Measurements from ENCODE around the gene CTNNAL1.

CTNNAL1 gene

DNA sequence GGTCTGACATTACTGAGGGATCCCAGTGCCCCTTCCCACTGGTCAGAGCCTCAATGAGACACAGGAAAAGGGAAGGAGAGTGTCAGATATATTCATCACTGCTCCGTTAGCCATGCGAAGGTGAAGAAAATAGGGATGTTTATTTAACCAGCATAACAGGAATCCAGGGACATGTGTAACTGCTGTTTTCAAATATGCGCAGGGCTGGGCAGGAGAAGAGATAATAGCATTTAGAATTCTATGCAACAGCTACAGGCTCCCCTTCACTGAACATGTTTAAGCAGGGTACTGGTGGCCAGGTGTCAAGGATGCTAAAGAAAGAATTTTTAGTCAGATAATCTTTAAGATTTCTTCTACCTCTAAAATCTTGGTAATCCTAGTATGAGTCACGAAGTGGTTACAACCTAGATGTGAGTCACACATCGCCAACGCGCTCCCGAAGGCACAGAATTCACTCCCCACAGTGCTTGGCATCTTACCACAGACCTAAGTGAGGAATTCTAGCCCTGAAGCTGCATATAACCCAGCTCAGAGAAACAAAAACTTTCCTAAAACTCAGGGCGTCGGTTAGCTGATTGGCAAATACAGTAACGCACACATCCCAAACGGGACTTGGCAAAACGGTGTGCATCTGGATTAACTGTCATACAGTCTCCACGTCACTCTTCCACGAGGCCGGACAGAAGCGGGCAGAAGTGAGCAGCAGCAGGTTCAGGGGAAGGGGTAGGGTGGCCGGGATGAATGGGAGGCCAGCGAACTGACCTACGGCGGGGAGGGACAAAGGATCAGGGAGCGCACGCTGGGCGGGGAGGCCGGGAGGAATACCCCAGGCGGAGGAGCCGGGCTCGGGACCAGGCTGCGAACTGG lies 1.1 kb downstream of the CTNNAL1 start:
- H3K4me1 ChIP-seq (ENCODE audit: control insufficient read depth, insufficient read depth, low read length) = peaks cover 16% of the 10 kb centered on the region
- H3K27ac ChIP-seq (ENCODE audit: low read length) = peak overlapping the region; percentile 79
- peaks cover 0 to 3% of the 10 kb centered on the region in 2 donors for H3K36me3 ChIP-seq (ENCODE audit: control insufficient read depth in 2 of 2, insufficient read depth in 2 of 2, low read length in 2 of 2)
- H3K27me3 ChIP-seq (ENCODE audit: control insufficient read depth in 1 of 2, insufficient read depth in 2 of 2, low read length in 2 of 2) = no peaks in the 10 kb centered on the region
- peak overlapping the region; percentile 72 to 81 for H3K9ac ChIP-seq (ENCODE audit: low read length in 2 of 2)
- no peaks in the 10 kb centered on the region for H3K9me3 ChIP-seq (ENCODE audit: control insufficient read depth in 2 of 2, low read length in 2 of 2)
- H3K4me3 ChIP-seq (ENCODE audit: low read length in 2 of 2) = peak overlapping the region; percentile 53 to 85

DNA sequence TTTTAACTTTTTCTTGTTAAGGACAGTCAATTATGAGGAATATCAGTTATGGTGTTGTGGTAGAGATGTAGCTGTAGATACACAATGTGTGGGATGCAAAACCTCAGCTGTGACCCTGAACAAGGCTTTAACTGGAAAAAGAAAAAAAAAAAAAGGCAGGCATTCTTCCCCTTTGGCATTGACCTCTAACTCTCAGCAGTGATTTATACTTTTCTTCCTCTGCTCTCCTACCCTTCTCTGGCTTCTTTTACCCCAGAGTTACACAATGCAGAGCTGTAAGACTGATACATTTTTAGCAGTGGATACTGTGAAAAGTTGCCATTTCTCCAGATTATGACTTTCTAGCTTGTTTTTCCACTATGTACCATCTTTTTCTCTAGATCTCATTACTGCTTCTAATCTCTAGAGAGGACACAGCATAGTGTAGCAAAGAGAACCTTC lies 2.0 kb downstream of the CTNNAL1 start:
- peak overlapping the region; percentile 1 to 72 for H3K9ac ChIP-seq (ENCODE audit: low read length in 2 of 2)
- no peaks in the 10 kb centered on the region for H3K27me3 ChIP-seq (ENCODE audit: control insufficient read depth in 1 of 2, insufficient read depth in 2 of 2, low read length in 2 of 2)
- no peaks in the 10 kb centered on the region for H3K9me3 ChIP-seq (ENCODE audit: control insufficient read depth in 2 of 2, low read length in 2 of 2)
- H3K36me3 ChIP-seq (ENCODE audit: control insufficient read depth in 2 of 2, insufficient read depth in 2 of 2, low read length in 2 of 2) = peaks cover 0 to 2% of the 10 kb centered on the region in 2 donors
- H3K4me1 ChIP-seq (ENCODE audit: control insufficient read depth, insufficient read depth, low read length) = peaks cover 16% of the 10 kb centered on the region
- peak overlapping the region; percentile 53 to 85 for H3K4me3 ChIP-seq (ENCODE audit: low read length in 2 of 2)
- H3K27ac ChIP-seq (ENCODE audit: low read length) = peak overlapping the region; percentile 79

DNA sequence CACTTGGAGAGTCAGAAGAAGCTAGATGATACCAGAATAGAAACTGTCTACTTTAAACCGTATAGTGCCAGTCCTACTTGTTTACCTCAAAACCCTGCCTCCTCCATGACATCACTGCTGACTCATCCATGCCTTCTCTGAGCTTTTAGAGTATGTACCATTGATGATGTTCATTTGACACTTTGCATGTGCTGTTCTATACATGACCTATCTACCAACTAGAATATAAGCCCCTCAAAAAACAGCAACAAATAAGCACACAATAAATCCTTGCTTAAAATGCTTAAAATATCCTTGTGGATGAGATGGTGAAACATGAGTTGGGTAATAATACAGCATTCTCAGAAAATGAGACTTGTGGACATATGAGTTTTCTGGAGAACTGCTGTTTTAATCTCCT lies 2.6 kb downstream of the CTNNAL1 start:
- H3K4me1 ChIP-seq (ENCODE audit: control insufficient read depth, insufficient read depth, low read length) = peaks cover 16% of the 10 kb centered on the region
- H3K9me3 ChIP-seq (ENCODE audit: control insufficient read depth in 2 of 2, low read length in 2 of 2) = no peaks in the 10 kb centered on the region
- no peaks in the 10 kb centered on the region for H3K27me3 ChIP-seq (ENCODE audit: control insufficient read depth in 1 of 2, insufficient read depth in 2 of 2, low read length in 2 of 2)
- H3K9ac ChIP-seq (ENCODE audit: low read length in 2 of 2) = no peak overlapping the region
- peak overlapping the region in 1 of 2 donors; percentile 23 for H3K4me3 ChIP-seq (ENCODE audit: low read length in 2 of 2)
- H3K36me3 ChIP-seq (ENCODE audit: control insufficient read depth in 2 of 2, insufficient read depth in 2 of 2, low read length in 2 of 2) = peaks cover 0 to 2% of the 10 kb centered on the region in 2 donors
- peak overlapping the region; percentile 79 for H3K27ac ChIP-seq (ENCODE audit: low read length)

DNA sequence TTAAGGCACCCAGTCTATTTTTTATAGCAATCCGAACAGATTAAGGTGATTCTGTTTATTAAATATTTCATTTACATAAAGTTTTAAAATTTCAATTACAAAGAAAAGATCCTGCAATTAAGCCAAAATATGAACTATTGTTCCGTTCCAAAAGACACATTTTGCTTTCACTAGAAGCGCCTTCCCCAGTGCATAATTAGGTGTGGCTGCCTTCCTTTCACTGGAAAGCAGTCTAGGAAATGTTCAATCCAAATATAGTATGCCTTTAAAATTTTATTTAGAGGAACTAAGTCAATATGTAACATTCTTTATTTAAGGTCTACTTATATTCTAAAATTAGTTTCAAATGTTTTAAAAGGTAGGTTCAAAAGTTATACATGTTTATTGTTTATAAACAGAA lies 7.6 kb downstream of the CTNNAL1 start:
- H3K27ac ChIP-seq (ENCODE audit: low read length) = no peak overlapping the region
- H3K9ac ChIP-seq (ENCODE audit: low read length in 2 of 2) = no peak overlapping the region
- H3K9me3 ChIP-seq (ENCODE audit: control insufficient read depth in 2 of 2, low read length in 2 of 2) = peaks cover 0 to 3% of the 10 kb centered on the region in 2 donors
- peaks cover 0 to 2% of the 10 kb centered on the region in 2 donors for H3K36me3 ChIP-seq (ENCODE audit: control insufficient read depth in 2 of 2, insufficient read depth in 2 of 2, low read length in 2 of 2)
- H3K27me3 ChIP-seq (ENCODE audit: control insufficient read depth in 1 of 2, insufficient read depth in 2 of 2, low read length in 2 of 2) = no peaks in the 10 kb centered on the region
- peaks cover 2% of the 10 kb centered on the region for H3K4me1 ChIP-seq (ENCODE audit: control insufficient read depth, insufficient read depth, low read length)
- H3K4me3 ChIP-seq (ENCODE audit: low read length in 2 of 2) = no peak overlapping the region

DNA sequence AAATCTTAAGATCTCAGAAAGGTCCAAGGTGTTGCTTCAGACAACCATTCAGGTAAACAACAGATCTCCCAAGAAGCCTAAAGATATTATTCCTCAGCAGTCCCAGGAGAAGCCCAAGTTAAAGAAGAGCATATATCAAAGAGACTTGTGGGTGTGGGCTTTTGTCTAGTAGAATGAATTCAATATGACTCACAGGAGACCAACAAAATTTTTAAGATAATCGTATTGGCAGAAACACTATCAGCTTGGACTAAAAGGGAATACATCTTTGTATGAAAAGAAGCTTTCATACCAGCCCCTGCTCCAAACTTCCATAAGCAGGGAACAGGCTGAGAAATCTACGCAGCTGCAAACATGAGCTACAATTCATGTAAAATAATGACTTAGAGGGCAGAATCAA lies 10.2 kb downstream of the CTNNAL1 start:
- Histone ChIP-seq H3K27me3 (ENCODE audit: control insufficient read depth in 1 of 2, insufficient read depth in 2 of 2, low read length in 2 of 2) (no peaks in the 10 kb centered on the region), H3K9me3 (ENCODE audit: control insufficient read depth in 2 of 2, low read length in 2 of 2) (peaks cover 0 to 3% of the 10 kb centered on the region in 2 donors), H3K27ac (ENCODE audit: low read length) (no peak overlapping the region), H3K36me3 (ENCODE audit: control insufficient read depth in 2 of 2, insufficient read depth in 2 of 2, low read length in 2 of 2) (peaks cover 0 to 2% of the 10 kb centered on the region in 2 donors), H3K4me3 (ENCODE audit: low read length in 2 of 2) (no peak overlapping the region), H3K4me1 (ENCODE audit: control insufficient read depth, insufficient read depth, low read length) (no peaks in the 10 kb centered on the region), H3K9ac (ENCODE audit: low read length in 2 of 2) (no peak overlapping the region)

DNA sequence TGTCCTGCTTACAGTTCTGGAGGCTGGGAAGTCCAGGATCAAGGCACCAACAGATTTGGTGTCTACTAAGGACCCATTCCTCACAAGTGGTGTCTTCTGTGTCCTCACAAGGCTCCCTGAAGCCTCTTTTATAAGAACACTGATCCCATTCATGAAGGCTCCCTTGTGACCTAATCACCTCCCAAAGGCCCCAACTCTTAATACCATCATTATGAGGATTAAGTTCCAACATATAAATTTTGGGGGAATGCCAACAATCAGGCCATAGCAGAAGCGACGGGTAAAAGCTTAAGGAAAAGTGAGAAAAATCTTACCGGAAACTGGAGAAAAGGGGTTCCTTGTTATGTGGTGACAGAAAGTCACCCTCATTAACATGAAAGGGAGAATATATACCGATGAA lies 11.2 kb downstream of the CTNNAL1 start:
- Histone ChIP-seq H3K4me1 (ENCODE audit: control insufficient read depth, insufficient read depth, low read length) (no peaks in the 10 kb centered on the region), H3K36me3 (ENCODE audit: control insufficient read depth in 2 of 2, insufficient read depth in 2 of 2, low read length in 2 of 2) (peaks cover 0 to 2% of the 10 kb centered on the region in 2 donors), H3K27me3 (ENCODE audit: control insufficient read depth in 1 of 2, insufficient read depth in 2 of 2, low read length in 2 of 2) (no peaks in the 10 kb centered on the region), H3K27ac (ENCODE audit: low read length) (no peak overlapping the region), H3K9me3 (ENCODE audit: control insufficient read depth in 2 of 2, low read length in 2 of 2) (peaks cover 0 to 3% of the 10 kb centered on the region in 2 donors), H3K4me3 (ENCODE audit: low read length in 2 of 2) (no peak overlapping the region), H3K9ac (ENCODE audit: low read length in 2 of 2) (no peak overlapping the region)

DNA sequence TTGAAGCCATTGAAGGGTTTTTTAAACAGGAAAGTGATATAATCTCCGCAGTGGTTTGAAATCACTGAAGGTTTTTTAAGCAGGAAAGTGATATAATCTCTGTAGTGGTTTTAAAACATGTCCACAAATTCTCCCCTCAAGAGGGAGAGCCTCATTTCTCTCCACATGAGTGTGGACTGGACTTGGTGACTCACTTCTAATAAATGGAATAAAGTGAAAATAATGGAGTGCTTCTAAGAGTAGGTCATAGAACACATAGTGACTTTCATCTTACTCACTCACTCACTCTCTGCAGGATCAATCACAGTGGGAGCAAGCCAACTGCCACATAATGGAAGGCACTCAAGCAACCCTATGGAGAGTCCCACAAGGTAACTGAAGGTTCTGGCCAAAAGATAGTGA lies 12.0 kb downstream of the CTNNAL1 start:
- H3K27ac ChIP-seq (ENCODE audit: low read length) = no peak overlapping the region
- no peaks in the 10 kb centered on the region for H3K4me1 ChIP-seq (ENCODE audit: control insufficient read depth, insufficient read depth, low read length)
- no peak overlapping the region for H3K4me3 ChIP-seq (ENCODE audit: low read length in 2 of 2)
- no peaks in the 10 kb centered on the region for H3K27me3 ChIP-seq (ENCODE audit: control insufficient read depth in 1 of 2, insufficient read depth in 2 of 2, low read length in 2 of 2)
- H3K9me3 ChIP-seq (ENCODE audit: control insufficient read depth in 2 of 2, low read length in 2 of 2) = peaks cover 0 to 3% of the 10 kb centered on the region in 2 donors
- H3K9ac ChIP-seq (ENCODE audit: low read length in 2 of 2) = no peak overlapping the region
- no peaks in the 10 kb centered on the region for H3K36me3 ChIP-seq (ENCODE audit: control insufficient read depth in 2 of 2, insufficient read depth in 2 of 2, low read length in 2 of 2)

DNA sequence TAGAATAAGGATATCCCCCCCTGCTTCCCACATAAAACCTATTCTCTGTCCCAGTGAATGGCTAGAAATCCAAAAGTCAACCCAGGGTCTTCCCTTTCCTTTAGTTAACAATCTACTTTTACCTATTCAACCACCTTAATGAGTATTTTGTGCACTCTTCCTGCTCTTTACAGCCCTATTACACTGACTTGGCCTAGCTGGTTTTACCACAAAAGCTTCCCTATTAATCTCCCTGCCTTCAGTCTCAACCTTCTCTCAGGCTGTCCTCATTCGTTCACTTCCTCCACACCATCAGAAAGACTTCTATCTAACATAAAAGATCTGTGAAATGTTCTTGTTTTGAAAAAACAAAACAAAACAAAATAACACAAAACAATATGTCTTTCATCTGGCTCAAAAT lies 16.2 kb downstream of the CTNNAL1 start:
- no peak overlapping the region for H3K27ac ChIP-seq (ENCODE audit: low read length)
- no peaks in the 10 kb centered on the region for H3K4me1 ChIP-seq (ENCODE audit: control insufficient read depth, insufficient read depth, low read length)
- no peaks in the 10 kb centered on the region for H3K9me3 ChIP-seq (ENCODE audit: control insufficient read depth in 2 of 2, low read length in 2 of 2)

DNA sequence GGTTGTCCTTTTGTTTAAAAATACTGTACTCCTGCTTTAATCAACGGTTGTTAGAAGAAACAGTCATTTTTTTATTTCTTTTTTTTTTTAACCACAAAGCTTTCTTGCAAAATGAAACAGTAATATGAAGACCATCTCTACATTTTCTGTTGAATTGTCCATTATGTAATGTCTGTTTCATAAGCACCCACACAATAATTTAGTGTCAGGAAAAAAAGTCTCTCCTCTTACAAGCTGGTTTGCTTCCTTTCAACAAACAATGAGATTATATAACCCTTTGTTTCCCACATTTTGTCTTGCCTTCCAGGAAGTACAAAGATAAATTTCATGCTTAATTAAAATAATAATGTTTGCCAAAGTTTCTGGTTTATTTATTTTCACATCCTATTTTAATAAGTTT lies 16.7 kb downstream of the CTNNAL1 start:
- Histone ChIP-seq H3K27ac (ENCODE audit: low read length) (no peak overlapping the region), H3K9ac (ENCODE audit: low read length in 2 of 2) (no peak overlapping the region), H3K4me3 (ENCODE audit: low read length in 2 of 2) (no peak overlapping the region), H3K9me3 (ENCODE audit: control insufficient read depth in 2 of 2, low read length in 2 of 2) (no peaks in the 10 kb centered on the region), H3K27me3 (ENCODE audit: control insufficient read depth in 1 of 2, insufficient read depth in 2 of 2, low read length in 2 of 2) (no peaks in the 10 kb centered on the region), H3K36me3 (ENCODE audit: control insufficient read depth in 2 of 2, insufficient read depth in 2 of 2, low read length in 2 of 2) (peaks cover 2 to 6% of the 10 kb centered on the region in 2 donors), H3K4me1 (ENCODE audit: control insufficient read depth, insufficient read depth, low read length) (no peaks in the 10 kb centered on the region)

More for the DNA sequence above, 16.2 kb downstream of the CTNNAL1 start:
- peaks cover under 1 to 2% of the 10 kb centered on the region in 2 donors for H3K36me3 ChIP-seq (ENCODE audit: control insufficient read depth in 2 of 2, insufficient read depth in 2 of 2, low read length in 2 of 2)
- no peak overlapping the region for H3K9ac ChIP-seq (ENCODE audit: low read length in 2 of 2)
- no peaks in the 10 kb centered on the region for H3K27me3 ChIP-seq (ENCODE audit: control insufficient read depth in 1 of 2, insufficient read depth in 2 of 2, low read length in 2 of 2)
- no peak overlapping the region for H3K4me3 ChIP-seq (ENCODE audit: low read length in 2 of 2)

DNA sequence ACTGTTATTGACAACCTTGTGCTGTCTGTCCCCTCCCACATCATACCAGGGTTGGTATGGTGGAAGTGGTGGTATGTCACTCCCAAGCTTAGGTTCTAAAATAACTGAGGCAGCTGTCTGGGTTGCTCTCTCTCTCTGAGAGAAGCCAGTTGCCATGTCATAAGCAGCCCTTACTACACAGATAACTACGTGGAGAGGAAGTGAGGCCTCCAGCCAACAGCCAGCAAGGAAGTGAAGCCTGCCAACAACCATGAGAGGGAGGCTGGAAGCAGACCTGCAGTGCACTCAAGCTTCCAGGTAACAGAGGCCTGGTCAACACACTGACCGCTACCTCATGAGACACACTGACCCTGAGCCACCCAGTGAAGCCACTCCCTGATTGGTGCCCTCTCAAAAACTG lies 18.6 kb downstream of the CTNNAL1 start:
- H3K9ac ChIP-seq (ENCODE audit: low read length in 2 of 2) = no peak overlapping the region
- H3K27ac ChIP-seq (ENCODE audit: low read length) = no peak overlapping the region
- H3K36me3 ChIP-seq (ENCODE audit: control insufficient read depth in 2 of 2, insufficient read depth in 2 of 2, low read length in 2 of 2) = peaks cover 2 to 16% of the 10 kb centered on the region in 2 donors
- H3K4me3 ChIP-seq (ENCODE audit: low read length in 2 of 2) = no peak overlapping the region
- no peaks in the 10 kb centered on the region for H3K4me1 ChIP-seq (ENCODE audit: control insufficient read depth, insufficient read depth, low read length)
- no peaks in the 10 kb centered on the region for H3K27me3 ChIP-seq (ENCODE audit: control insufficient read depth in 1 of 2, insufficient read depth in 2 of 2, low read length in 2 of 2)
- H3K9me3 ChIP-seq (ENCODE audit: control insufficient read depth in 2 of 2, low read length in 2 of 2) = no peaks in the 10 kb centered on the region

DNA sequence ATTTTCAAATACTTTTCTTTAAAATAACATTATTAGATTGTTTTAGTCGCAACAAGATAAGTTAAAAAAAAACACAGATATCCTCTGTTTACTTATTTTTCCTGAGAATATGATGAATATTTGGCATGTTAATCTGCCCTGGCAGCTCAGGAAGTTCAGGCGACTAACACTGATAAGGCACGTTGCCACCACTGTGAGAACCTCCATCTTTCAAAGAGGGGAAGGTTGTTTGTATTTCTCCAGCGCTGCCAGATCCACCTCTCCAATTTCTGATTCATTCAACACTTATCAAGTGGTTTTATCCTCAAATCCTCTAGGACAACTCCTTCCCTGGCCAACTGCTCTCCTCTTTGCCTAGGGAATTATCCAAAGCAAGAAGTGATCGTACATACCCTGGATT lies 21.8 kb downstream of the CTNNAL1 start:
- Histone ChIP-seq H3K27me3 (ENCODE audit: control insufficient read depth in 1 of 2, insufficient read depth in 2 of 2, low read length in 2 of 2) (no peaks in the 10 kb centered on the region), H3K36me3 (ENCODE audit: control insufficient read depth in 2 of 2, insufficient read depth in 2 of 2, low read length in 2 of 2) (peaks cover 2 to 16% of the 10 kb centered on the region in 2 donors), H3K9me3 (ENCODE audit: control insufficient read depth in 2 of 2, low read length in 2 of 2) (no peaks in the 10 kb centered on the region), H3K27ac (ENCODE audit: low read length) (no peak overlapping the region), H3K4me3 (ENCODE audit: low read length in 2 of 2) (no peak overlapping the region), H3K4me1 (ENCODE audit: control insufficient read depth, insufficient read depth, low read length) (no peaks in the 10 kb centered on the region), H3K9ac (ENCODE audit: low read length in 2 of 2) (no peak overlapping the region)
